BJ (cell line): ENCODE results near the gene RASSF8. TPM values are rescaled to one million over a fixed set of nuclear protein-coding genes. Genes with fewer than 3 reads are reported as not detected.

Source experiments
- CTCF ChIA-PET: fragments of 350-600 bp; formaldehyde crosslinking; extraction: SDS; loops from one replicate; lab custom pipeline; 2021; ENCODE audit warnings: antibody characterized with exemption, inconsistent platforms; lab: Yijun Ruan, JAX
- POLR2A ChIA-PET: fragments of 300-600 bp; sonication (Branson Sonifier 250); formaldehyde crosslinking; extraction: SDS; loops from one replicate; lab custom pipeline; 2021; ENCODE audit warnings: antibody characterized with exemption; lab: Charles Lee
- DNase-seq: peaks from one replicate; pipeline ENCODE4 v3.0.0-alpha.2; 2011; ENCODE audit warnings: low read depth
- H3K27me3 ChIP-seq: 2 replicates; pipeline ENCODE4 v1.6.0; 2011; ENCODE audit warnings: low read length; ENCODE audit not compliant: control insufficient read depth, insufficient read depth
- H3K36me3 ChIP-seq: 2 replicates; pipeline ENCODE4 v1.5.1; 2011; ENCODE audit warnings: low read length; ENCODE audit not compliant: control insufficient read depth, insufficient read depth
- H3K4me3 ChIP-seq: 2 replicates; pipeline ENCODE4 v1.5.1; 2011; ENCODE audit warnings: low read depth, mild to moderate bottlenecking, control low read depth, low read length
- CTCF ChIP-seq: IDR thresholded peaks from 2 replicates; pipeline ENCODE4 v1.5.1; 2011; ENCODE audit warnings: low read depth, mild to moderate bottlenecking, control low read depth, inconsistent platforms, low read length, moderate library complexity; ENCODE audit not compliant: insufficient read depth
- polyA plus RNA-seq: library from polyadenylated mRNA; depleted of rRNA; stranded (reverse); fragments of >200 nt; gene quantifications from 2 replicates; pipeline ENCODE4 v1.2.3, GENCODE V29; 2011

RASSF8 gene
- polyA plus RNA-seq, 1 experiment = 35.8 TPM

GRCh38 chr12:25981597-25981996, 23.1 kb downstream of the RASSF8 start:
- H3K36me3 ChIP-seq = no peaks in the 10 kb centered on the region; the same call in 1 of the 2 replicates
- no peaks in the 10 kb centered on the region for H3K27me3 ChIP-seq
- H3K4me3 ChIP-seq = no peak overlapping the region
- ChIA-PET POLR2A (no interaction called here), CTCF (interaction anchor here (1.2 kb wide), 1 partner anchor 36 kb away, joined by 4 read pairs; no protein-coding TSS in a partner anchor)
- TF ChIP-seq CTCF = no peak
- DNase-seq = no peak

DNA sequence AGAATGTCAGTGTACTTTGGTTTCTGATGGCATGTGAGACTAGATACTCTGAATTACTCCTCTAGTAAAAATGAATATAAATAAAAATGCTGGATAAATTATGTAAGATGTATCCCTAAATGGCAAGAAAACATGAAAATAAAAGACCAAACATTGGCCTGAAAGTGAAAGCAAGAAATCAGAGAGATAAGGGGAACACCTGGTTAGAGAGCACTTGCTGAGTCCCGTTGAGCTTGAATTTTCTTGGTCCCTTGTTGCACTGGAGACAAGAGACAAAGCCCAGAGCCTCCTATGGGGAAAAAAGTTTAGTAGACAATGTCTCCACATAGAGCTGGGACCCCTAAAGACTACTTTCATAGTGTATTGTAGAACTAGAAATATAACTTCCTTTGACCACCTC, 23.9 kb downstream of the RASSF8 start:
- ChIA-PET POLR2A (no interaction called here), CTCF (interaction anchor here (0.9 to 1.2 kb wide), 2 partner anchors 14 to 35 kb away, joined by 3 to 4 read pairs; no protein-coding TSS in a partner anchor)
- Histone ChIP-seq H3K27me3 (no peaks in the 10 kb centered on the region), H3K36me3 (no peaks in the 10 kb centered on the region; the same call in 1 of the 2 replicates), H3K4me3 (no peak overlapping the region)
- DNase-seq = no peak
- TF ChIP-seq CTCF = no peak

- Histone ChIP-seq H3K4me3 (no peak overlapping the region), H3K36me3 (no peaks in the 10 kb centered on the region), H3K27me3 (no peaks in the 10 kb centered on the region)
- CTCF ChIA-PET = interaction anchor here (1.6 kb wide), 1 partner anchor 11 kb away, joined by 5 read pairs; no protein-coding TSS in a partner anchor
- DNase-seq = no peak
- POLR2A ChIA-PET = no interaction called here
- TF ChIP-seq CTCF = no peak
Observed at GRCh38 chr12:25983625-25984024, 25.1 kb downstream of the RASSF8 start.

- ChIA-PET POLR2A (no interaction called here), CTCF (interaction anchor here (0.8 to 1.6 kb wide), 3 partner anchors 9 to 13 kb away, joined by 3 to 5 read pairs (median 3); no protein-coding TSS in a partner anchor)
- H3K4me3 ChIP-seq = no peak overlapping the region
- H3K27me3 ChIP-seq = no peaks in the 10 kb centered on the region
- no peak for TF ChIP-seq CTCF
- H3K36me3 ChIP-seq = no peaks in the 10 kb centered on the region
- no peak for DNase-seq
Observed at GRCh38 chr12:25984759-25985158, 26.3 kb downstream of the RASSF8 start.

GRCh38 chr12:25985316-25986175, 27.1 kb downstream of the RASSF8 start:
- ChIA-PET CTCF (interaction anchor here (0.8 to 1.8 kb wide), 3 partner anchors 9 to 14 kb away, joined by 3 to 5 read pairs (median 3); no protein-coding TSS in a partner anchor), POLR2A (no interaction called here)
- DNase-seq = no peak
- no peak for TF ChIP-seq CTCF
- no peak overlapping the region for H3K4me3 ChIP-seq
- no peaks in the 10 kb centered on the region for H3K27me3 ChIP-seq
- no peaks in the 10 kb centered on the region for H3K36me3 ChIP-seq
